KMS-11 (cell line): ENCODE measurements around the gene AZGP1.

Source experiments
- H2AFZ ChIP-seq: fragments of 200-600 bp; sonication (generic); 2 replicates; pipeline ENCODE4 v1.6.1; 2016; ENCODE audit warnings: antibody characterized with exemption, mixed run types, low read depth
- H3K27ac ChIP-seq: fragments of 200-600 bp; sonication (generic); 2 replicates; pipeline ENCODE4 v1.6.1; 2016; ENCODE audit warnings: mild to moderate bottlenecking, mixed run types
- H3K27me3 ChIP-seq: fragments of 200-600 bp; sonication (generic); 2 replicates; pipeline ENCODE4 v1.6.1; 2017; ENCODE audit warnings: mild to moderate bottlenecking, low read depth, mixed run types, moderate library complexity; ENCODE audit not compliant: insufficient read depth
- H3K36me3 ChIP-seq: fragments of 200-600 bp; sonication (generic); 2 replicates; pipeline ENCODE4 v1.6.1; 2017; ENCODE audit warnings: mild to moderate bottlenecking, mixed run types; ENCODE audit not compliant: insufficient read depth
- H3K4me1 ChIP-seq: fragments of 200-600 bp; sonication (generic); 2 replicates; pipeline ENCODE4 v1.6.1; 2016; ENCODE audit warnings: mild to moderate bottlenecking, low read depth, mixed run types; ENCODE audit not compliant: poor library complexity, severe bottlenecking
- H3K4me2 ChIP-seq: fragments of 200-600 bp; sonication (generic); 2 replicates; pipeline ENCODE4 v1.7.0; 2016; ENCODE audit warnings: mild to moderate bottlenecking, mixed run types
- H3K4me3 ChIP-seq: fragments of 200-600 bp; sonication (generic); IDR thresholded peaks from 2 replicates; pipeline ENCODE4 v1.6.1; 2017; ENCODE audit warnings: low read depth, low read length, mixed read lengths; ENCODE audit not compliant: insufficient read depth
- H3K79me2 ChIP-seq: fragments of 200-600 bp; sonication (generic); 2 replicates; pipeline ENCODE4 v1.6.1; 2016; ENCODE audit warnings: low read depth, mixed run types; ENCODE audit not compliant: insufficient read depth
- H3K9ac ChIP-seq: fragments of 200-600 bp; sonication (generic); 2 replicates; pipeline ENCODE4 v1.6.1; 2016; ENCODE audit warnings: mild to moderate bottlenecking, mixed run types
- H4K20me1 ChIP-seq: fragments of 200-600 bp; sonication (generic); 2 replicates; pipeline ENCODE4 v1.6.1; 2016; ENCODE audit warnings: mild to moderate bottlenecking, mixed run types; ENCODE audit not compliant: insufficient read depth
- TF ChIP-seq, protein P1 (sequence below): fragments of 200-600 bp; sonication (generic); conservative IDR thresholded peaks from 2 replicates; pipeline ENCODE4 v1.6.1; 2017; ENCODE audit warnings: low read depth, mild to moderate bottlenecking, antibody characterized with exemption, low read length, moderate library complexity, mixed read lengths

The AZGP1 gene

DNA sequence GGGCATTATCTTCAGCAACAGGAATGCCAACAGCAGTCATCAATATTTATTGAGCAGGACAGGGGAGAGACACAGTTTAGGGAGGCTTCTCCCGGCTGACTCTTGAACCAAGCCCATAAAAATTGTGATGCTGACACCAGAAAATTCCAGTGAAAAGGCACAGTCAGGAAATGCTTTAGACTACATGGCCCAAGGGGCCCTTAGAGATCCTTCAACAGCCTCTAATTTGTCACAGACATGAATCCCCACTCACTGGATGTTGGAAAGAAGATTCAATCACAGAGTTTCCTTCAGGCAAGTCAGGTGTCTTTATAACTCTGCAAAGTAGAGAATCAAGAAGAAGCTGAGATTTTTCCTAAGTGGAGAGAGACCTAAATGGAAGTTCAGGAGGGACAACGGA lies 47.6 kb downstream of the AZGP1 start:
- Histone ChIP-seq H3K4me2 (no peak overlapping the region), H3K79me2 (no peaks in the 10 kb centered on the region)

DNA sequence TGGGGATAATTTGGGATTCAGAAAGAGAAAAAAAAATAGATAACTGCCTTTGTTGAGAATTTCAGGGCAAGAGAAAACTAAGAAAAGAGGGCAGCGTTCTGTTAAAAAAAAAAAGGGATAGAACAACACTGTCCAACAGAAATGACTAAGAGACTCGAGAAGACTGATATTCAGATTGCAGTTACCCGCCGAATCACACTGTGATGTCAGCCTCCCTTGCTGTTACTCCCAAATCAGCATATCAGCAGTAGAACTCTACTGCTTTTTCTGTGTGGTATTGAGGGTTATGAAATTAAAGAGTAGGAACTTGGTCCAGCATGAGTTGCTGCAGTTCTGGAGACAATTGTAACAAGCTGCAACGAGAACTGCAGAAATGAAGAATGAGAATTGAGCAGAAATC lies 48.3 kb downstream of the AZGP1 start:
- TF ChIP-seq, protein P1, sequence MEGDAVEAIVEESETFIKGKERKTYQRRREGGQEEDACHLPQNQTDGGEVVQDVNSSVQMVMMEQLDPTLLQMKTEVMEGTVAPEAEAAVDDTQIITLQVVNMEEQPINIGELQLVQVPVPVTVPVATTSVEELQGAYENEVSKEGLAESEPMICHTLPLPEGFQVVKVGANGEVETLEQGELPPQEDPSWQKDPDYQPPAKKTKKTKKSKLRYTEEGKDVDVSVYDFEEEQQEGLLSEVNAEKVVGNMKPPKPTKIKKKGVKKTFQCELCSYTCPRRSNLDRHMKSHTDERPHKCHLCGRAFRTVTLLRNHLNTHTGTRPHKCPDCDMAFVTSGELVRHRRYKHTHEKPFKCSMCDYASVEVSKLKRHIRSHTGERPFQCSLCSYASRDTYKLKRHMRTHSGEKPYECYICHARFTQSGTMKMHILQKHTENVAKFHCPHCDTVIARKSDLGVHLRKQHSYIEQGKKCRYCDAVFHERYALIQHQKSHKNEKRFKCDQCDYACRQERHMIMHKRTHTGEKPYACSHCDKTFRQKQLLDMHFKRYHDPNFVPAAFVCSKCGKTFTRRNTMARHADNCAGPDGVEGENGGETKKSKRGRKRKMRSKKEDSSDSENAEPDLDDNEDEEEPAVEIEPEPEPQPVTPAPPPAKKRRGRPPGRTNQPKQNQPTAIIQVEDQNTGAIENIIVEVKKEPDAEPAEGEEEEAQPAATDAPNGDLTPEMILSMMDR = no peak
- peaks cover 25% of the 10 kb centered on the region; the same call in 1 of the 2 replicates for H3K27me3 ChIP-seq

More for the DNA sequence above, 47.6 kb downstream of the AZGP1 start:
- no peaks in the 10 kb centered on the region for H3K4me1 ChIP-seq
- H3K27ac ChIP-seq = no peak overlapping the region
- H3K4me3 ChIP-seq = no peak overlapping the region
- TF ChIP-seq, protein P1 = no peak
- no peak overlapping the region for H3K9ac ChIP-seq
- peaks cover 25% of the 10 kb centered on the region; the same call in 1 of the 2 replicates for H3K27me3 ChIP-seq
- H3K36me3 ChIP-seq = no peaks in the 10 kb centered on the region
- no peaks in the 10 kb centered on the region for H4K20me1 ChIP-seq
- H2AFZ ChIP-seq = no peak overlapping the region

DNA sequence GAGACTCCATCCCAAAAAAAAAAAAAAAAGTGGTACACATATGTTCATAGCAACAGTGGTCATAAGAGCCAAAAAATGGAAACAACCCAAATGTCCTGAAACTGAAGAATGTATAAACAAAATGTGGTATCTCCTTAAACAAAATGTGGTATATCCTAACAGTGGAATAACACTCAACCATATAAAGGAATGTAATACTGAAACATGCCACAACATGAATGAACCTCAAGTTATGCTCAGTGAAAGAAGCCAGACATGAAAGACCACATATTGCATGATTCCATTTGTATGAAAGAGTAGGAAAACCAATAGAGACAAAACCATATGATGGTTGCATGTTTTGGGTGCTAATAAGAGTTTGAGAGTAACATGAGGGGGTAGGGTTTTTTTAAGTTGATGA lies 49.5 kb downstream of the AZGP1 start:
- H3K79me2 ChIP-seq = no peaks in the 10 kb centered on the region
- H3K4me2 ChIP-seq = no peak overlapping the region
- H3K9ac ChIP-seq = no peak overlapping the region
- no peak overlapping the region for H3K27ac ChIP-seq
- no peak overlapping the region for H2AFZ ChIP-seq
- no peaks in the 10 kb centered on the region for H3K36me3 ChIP-seq
- H3K27me3 ChIP-seq = peaks cover 25% of the 10 kb centered on the region; the same call in 1 of the 2 replicates
- no peaks in the 10 kb centered on the region for H3K4me1 ChIP-seq
- H4K20me1 ChIP-seq = no peaks in the 10 kb centered on the region
- H3K4me3 ChIP-seq = no peak overlapping the region
- TF ChIP-seq, protein P1 = no peak

More for the DNA sequence above, 48.3 kb downstream of the AZGP1 start:
- no peak overlapping the region for H3K27ac ChIP-seq
- H3K36me3 ChIP-seq = no peaks in the 10 kb centered on the region
- H3K4me1 ChIP-seq = no peaks in the 10 kb centered on the region
- H3K9ac ChIP-seq = no peak overlapping the region
- no peak overlapping the region for H3K4me2 ChIP-seq
- H4K20me1 ChIP-seq = no peaks in the 10 kb centered on the region
- no peak overlapping the region for H2AFZ ChIP-seq
- no peaks in the 10 kb centered on the region for H3K79me2 ChIP-seq
- H3K4me3 ChIP-seq = no peak overlapping the region

DNA sequence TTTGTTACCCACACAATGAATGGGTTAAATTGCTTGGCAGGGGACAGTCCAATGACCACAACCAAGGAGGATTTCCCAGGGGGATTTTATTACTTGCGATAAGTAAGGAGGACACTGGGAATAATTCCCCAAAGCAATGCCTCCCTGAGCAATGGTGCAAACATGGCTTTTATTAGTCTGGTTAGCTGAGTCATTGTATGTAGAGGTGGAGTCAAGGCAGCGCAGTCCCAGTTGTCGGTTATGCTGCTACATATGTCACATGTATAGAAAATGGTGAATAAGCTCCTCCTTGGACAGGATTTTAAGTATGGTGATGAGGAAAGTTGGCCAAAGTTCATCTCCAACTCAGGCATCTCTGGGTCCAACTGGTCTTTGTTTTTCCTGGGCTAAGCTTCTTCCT lies 52.6 kb downstream of the AZGP1 start:
- TF ChIP-seq, protein P1 = no peak
- Histone ChIP-seq H3K4me1 (peaks cover 8% of the 10 kb centered on the region), H3K9ac (no peak overlapping the region), H3K4me2 (no peak overlapping the region), H3K27ac (no peak overlapping the region), H3K36me3 (no peaks in the 10 kb centered on the region), H3K27me3 (peaks cover 15% of the 10 kb centered on the region; the same call in 1 of the 2 replicates), H3K79me2 (peaks cover 10% of the 10 kb centered on the region; the same call in 1 of the 2 replicates), H2AFZ (no peak overlapping the region), H3K4me3 (no peak overlapping the region), H4K20me1 (no peaks in the 10 kb centered on the region)
